Amniotic stem cell (primary cell): ENCODE data around the gene TBC1D2.
A peak's percentile ranks its signal among the peaks of the same experiment; 100 is the strongest.

Source experiments
- DNase-seq: peaks from one replicate; lab custom pipeline; 2025; lab: John Stamatoyannopoulos, UW

TBC1D2 gene

DNA sequence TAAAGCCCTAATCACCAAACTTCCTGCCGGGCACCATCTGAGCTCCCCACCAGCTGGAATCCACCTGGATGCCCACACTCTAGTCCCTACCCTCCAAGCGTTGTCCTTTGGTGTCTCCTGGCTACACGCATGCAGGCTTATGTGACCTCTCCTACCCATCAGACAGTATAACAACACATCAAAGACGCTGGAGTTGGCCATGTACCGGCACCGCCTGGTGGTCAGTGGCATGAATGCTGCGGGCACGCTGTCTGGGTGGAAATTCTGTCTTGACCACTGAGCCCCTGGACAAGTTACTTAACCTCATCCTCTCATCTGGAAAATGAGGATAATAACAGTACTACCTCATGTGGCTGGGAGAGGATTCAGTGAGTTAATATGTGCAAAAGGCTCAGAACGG lies 39.6 kb downstream of the TBC1D2 start:
- DNase-seq: no peak

DNA sequence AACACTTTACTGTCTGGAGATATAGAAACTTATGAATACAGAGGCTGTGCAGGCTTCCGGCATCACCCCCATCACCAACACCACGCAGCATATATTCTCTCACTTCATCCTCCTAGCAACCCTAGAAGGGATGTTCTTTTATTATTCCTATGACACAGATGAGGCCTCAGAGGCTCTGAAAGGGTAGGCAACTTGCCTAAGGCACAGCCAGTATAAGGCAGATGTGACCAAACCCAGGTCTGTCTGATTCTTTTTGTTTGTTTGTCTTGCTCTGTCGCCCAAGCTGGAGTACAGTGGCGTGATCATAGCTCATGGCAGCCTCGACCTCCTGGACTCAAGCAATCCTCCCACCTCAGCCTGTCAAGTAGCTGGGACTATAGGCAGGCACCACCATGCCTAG lies 40.2 kb downstream of the TBC1D2 start:
- no peak for DNase-seq

DNA sequence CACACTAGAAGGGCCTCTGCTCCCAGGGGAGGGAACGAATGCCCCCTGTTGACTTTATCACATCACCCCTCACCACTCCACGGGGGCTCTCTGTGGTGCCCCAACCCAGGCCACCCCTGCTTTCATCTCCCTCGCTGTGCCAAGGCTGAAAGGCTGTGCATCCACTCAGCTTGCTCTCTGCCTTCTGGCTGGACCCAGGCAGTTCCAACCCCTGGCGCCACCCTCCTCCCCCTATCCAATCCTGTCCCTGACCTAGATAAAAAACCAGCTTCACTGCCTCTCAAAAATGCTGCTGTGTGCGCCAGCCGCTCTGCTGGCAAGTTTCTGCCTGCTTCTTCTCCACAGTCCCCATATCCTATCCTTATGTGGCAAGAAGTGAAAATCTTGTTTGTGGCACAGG lies 40.6 kb downstream of the TBC1D2 start:
- no peak for DNase-seq

DNA sequence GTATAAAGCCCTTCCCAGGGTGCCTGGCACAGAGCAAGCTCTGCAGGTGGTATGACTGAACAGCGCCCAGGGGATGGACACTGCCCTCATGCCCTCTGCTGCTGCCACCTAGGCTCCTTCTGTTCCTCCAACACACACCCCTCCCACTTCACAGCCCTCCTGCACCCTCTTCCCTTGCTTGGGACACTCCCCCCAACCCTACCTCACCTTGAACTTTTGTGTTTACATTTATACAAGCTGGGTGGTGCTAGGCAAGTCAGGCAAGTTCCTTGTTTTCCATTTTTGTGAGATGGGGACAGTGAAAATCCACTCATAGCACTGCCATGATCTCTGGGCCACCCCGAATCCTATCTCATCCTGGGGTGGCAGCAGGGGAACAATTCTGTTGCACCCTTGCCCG lies 44.2 kb downstream of the TBC1D2 start:
- DNase-seq: no peak

DNA sequence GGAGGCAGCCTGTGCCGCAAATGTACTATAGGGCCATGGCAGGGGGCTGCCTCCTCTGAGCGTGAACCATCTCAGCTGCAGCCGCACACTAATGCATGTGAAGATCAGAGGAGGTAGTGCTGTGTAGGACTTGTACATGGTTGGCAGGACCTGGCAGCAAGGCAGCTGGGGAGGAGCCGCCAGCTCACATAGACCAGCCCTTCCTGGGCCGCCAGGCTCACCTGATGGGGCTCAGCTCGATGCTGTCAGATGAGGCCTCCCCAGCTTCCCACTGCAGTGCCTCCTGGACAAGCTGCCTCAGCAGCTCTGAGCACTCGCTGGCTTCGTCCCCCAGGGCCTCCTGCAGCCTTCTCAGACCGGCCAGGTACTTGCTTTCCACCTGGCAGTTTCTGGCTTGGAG lies 45.0 kb downstream of the TBC1D2 start:
- DNase-seq: no peak

DNA sequence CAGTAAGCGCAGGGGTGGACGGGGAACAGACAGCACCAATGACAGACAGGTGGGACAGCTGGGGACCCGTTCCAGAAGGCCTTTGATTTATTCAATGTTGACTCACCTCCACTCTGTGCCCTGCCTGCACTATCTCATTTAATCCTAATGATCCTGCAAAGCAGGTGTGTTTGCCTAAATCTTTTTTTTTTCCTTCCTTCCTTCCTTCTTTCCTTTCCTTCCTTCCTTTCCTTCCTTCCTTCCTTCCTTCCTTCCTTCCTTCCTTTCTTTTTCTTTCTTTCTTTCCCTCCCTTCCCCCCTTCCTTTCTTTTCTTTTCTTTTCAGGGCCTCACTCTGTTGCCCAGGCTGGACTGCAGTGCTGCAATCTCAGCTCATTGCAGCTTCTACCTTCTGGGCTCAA lies 45.9 kb downstream of the TBC1D2 start:
- no peak for DNase-seq

DNA sequence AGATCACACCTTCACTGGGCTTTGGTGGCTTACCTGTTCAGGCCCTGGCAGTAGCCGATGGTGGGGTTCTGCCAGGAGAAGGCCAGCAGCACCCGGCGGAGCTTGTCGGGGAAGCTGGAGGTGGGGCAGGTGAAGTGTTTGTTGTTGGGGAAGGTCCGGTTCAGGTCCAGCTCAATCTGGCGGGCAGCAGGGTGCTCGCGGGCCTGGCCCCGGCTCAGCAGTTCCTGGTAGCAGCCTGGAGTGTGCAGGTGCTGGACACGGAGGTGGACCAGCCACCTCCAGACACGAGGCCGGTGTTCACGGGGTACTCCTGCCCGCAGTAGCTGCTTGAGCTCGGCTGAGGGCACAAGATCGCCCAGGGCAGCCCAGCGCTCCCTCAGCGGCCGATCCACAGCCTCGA lies 46.8 kb downstream of the TBC1D2 start:
- DNase-seq: no peak

DNA sequence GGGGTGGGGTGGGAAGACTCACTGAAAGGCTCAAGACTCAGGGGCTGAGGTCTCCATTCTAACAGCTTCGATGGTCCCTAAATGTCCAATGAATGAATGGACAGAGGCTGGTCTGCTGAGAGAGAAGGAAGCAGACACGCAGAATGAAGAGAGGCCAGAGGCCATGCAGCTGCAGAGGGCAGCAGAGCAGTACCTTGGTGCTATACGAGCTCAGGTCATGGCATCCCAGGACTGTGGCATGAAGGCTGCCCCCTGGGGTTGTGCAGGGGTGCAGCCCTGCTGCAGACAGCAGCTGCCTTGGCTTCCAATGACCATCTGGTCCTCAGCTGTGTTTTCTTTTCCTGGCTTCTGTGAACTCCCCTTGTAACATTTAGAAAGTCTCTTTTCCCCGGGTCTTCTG lies 47.8 kb downstream of the TBC1D2 start:
- DNase-seq: no peak

DNA sequence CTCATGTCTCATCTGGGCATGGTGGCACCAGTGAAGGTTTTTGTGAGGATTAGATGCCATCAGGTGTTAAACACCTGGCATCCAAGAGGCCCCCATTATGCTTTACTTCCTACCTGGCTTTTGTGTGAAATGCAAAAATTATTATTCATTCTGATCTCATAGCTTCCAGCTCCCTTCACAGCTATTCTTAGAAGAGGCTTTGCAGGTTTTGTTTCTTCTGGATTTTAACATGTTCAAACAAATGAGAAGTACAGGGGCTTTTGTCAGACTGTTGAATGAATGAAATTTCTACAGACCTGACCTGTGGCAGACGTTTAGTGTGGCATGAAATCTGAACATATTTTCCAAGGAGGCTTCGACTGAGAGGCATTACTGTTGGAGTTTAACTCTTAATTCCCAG lies 48.7 kb downstream of the TBC1D2 start:
- DNase-seq: no peak

DNA sequence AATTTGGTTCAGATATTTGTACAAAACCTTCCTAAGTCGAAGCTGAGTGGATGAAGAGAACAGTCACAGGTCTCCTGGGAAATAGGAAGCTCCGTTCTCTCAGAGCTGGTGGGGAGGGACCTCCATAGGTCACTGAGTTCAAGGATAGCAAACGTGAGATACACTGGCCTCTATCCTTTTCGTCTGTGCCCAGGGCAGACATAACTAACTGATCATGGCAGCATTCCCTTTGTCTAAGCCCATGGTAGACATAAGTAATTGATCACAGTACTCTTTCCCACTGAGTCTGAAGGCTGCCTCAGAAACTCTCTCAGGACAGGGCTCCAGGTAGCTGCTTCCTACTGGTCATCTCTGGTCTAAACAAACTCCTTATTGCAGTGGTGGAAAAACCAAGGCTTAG lies 50.8 kb downstream of the TBC1D2 start:
- DNase-seq: no peak

DNA sequence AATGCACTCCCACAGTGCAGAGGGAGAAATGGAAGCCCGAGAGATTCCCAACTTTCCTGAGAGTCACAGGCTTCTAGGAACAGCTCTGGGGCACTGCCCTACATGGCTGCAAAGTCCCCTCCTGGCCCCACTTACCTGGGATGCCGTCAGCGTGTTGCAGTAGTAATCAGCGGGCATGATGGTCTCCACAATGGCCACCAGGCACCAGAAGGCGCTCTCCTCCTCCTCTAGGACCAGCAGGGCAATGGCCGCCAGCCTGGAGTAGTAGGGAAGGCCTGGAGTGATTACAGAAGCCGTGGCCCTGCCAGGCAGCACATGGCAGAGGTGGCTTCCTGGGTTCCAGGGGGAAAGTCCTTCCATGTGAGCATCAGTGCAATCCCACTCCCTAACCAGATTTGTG lies 52.3 kb downstream of the TBC1D2 start:
- DNase-seq: no peak

DNA sequence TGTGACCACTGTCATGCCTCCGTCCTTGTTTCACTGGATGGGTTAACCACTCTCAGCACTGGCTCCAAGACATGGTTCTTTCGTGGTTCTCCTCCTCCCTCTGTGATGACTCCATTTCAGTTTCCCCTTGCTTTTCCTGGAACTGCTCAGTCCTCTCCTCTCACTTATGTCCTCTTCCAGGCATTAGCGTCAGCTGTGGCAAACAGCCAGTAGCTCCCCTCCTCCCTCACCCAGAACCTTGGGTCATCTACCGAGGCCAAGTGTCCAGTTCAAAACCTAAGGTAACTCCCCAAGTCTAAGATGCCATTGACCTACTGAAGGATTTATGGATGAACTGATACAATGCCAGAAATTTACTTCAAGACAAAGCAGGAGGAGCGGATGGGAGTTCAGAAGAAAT lies 53.2 kb downstream of the TBC1D2 start:
- no peak for DNase-seq

DNA sequence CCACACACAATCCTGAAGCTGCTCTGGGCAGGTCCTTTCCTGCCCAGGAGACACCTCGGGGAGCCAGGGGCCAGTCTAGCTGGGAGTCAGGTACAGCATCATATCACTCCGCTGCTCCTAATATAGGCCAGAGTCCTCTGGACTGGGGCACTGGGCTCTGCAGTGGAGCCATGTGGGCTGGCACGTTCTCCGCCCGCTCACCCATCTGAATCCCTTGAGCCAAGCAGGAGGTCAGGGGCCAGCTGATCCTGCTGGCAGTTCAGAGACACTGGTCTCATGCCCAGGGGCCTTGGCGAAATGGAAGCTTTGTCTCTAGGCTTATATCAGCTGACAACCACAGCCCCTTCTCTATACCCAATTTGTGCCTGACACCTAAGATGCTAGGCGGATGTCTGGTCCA lies 53.7 kb downstream of the TBC1D2 start:
- no peak for DNase-seq

DNA sequence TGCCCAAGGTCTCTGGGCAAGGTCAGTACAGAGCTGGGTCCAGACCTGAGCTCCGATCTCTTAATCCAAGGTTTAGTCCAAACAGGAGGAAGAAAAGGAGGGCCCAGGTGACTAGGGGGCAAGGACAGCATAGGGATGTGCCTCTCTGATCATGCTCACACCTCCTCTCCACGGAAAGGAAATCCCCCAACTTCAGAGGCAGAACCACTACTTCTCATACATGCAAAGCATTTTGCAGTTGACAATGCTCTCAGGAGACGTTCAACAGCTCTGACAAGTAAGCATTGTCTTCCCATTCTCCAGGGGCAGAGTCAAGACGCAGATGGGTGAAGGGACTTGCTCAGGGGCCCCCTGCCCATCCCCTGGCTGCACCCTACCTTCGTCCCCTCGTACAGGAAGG lies 54.3 kb downstream of the TBC1D2 start:
- no peak for DNase-seq

DNA sequence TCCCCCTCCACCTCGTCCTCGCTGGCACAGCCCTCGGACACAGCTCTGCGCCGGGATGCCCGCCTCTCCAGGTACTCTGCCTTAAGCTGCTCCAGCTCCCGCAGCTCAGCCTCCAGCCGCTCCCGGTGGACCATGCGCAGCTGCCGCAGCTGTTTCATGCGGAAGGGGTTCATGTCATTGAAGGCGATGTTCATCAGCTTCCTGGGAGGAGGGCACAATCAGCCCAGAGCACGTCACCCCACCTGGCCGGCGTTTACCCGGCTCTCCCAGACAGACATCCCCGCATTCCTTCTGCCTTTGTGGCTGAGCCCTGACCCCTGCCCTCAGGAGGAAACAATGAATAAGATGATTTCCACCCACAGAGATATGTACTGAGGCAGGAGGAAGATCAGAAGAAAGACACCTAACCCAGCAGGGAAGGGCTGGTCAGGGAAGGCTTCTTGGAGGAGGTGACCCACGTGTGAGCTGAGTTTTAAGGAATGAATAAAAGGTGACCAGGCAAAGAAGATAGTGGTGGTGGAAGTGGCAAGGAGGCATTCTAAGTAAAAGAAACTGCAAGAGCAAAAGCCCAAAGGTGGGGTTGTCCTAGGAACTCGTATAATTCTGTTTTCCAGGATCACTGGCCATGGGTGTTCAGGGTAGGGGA lies 55.9 kb downstream of the TBC1D2 start:
- DNase-seq: no peak

DNA sequence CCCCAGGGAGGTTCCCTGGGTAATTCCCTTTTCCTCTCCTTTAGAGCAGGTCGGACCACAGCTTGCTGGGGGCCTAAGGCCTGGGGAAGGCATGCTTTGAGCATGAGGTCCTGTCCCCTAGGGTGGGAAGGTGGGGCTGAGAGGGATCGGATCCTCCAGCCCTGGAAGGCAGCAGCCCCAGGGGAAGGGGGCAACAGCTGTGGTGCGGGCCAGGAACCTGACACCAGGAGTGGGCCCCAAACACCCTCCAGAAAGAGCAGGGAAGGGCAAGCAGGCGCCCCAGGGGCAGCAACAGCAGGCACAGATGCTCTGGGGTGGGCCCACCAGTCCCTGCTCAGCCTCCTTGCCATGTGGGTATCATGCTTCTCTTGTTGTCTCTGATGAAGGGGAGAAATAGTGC lies 59.8 kb downstream of the TBC1D2 start:
- no peak for DNase-seq

DNA sequence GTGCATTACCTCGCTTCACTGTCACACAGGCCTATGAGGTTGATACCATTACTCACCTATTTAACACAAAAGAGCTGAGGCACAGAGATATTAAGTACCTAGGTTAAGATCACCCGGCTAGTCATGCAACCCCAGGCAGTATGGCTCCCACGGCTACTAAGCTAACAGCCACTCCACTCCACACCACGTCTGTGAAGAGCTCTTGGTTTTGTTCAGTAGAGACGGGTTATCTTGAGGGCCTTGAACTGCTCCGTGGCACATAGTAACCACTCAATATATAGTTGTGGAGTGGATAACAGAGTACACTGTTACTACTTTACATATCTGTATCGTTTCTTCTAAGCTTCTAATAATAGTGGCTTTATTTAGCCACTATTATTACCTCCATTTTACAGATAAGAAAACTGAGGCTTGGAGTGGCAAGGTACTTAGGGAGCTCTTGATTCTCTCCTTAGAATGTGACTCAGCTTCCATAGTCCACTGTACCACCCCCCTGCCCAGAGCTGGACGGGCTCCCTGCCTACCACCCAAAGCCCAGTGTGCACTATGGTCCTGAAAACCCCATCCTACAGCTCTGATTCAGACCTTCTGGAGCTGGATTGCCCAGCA lies 62.0 kb downstream of the TBC1D2 start:
- no peak for DNase-seq

DNA sequence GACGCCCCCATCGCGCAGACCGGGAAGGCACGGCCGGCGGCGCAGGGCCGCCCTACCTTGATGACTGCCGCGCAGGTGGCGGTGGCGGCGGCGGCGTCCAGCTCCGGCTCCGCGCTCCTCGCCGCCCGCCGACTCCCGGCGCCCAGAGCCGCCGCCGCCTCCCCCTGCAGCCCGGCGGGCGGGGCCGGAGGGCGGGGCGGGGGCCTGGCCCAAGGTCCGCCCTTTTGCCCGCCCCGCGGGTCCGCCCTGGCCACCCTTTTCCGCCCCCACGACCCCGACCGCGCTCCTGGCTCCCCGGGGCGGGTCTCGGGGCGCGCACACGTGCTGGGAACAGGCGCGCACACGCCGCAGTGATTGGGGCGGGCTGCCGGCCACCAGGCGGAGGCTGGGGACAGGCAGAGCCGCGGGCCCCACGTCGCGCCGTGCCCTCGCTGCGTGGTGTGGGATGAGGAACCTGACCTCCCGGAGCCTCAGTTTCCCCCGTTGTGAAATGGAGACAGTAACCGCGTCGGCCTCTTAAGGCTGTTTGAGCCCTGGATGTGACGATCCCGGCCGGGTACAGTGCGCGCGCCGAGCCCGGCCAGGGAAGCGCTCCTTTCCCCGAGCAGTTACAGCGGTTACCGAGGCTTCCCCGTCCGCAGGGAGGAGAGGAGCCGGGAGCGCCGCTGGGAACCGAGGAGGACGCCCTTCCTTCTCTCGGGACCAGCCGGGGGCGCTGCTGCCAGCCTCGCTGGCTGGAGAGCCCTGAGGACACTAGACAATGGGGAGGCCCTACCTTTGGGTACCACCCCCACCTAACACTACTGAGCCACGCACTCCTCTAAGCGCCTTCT lies 62.7 kb downstream of the TBC1D2 start, which contains the start of gene CORO2A:
Gene CORO2A, minus strand, starts transcription at position 135 of the 833 bp plus-strand sequence. CDS start 34,977 bp downstream, outside the sequence.
- DNase-seq: peak; percentile 23

DNA sequence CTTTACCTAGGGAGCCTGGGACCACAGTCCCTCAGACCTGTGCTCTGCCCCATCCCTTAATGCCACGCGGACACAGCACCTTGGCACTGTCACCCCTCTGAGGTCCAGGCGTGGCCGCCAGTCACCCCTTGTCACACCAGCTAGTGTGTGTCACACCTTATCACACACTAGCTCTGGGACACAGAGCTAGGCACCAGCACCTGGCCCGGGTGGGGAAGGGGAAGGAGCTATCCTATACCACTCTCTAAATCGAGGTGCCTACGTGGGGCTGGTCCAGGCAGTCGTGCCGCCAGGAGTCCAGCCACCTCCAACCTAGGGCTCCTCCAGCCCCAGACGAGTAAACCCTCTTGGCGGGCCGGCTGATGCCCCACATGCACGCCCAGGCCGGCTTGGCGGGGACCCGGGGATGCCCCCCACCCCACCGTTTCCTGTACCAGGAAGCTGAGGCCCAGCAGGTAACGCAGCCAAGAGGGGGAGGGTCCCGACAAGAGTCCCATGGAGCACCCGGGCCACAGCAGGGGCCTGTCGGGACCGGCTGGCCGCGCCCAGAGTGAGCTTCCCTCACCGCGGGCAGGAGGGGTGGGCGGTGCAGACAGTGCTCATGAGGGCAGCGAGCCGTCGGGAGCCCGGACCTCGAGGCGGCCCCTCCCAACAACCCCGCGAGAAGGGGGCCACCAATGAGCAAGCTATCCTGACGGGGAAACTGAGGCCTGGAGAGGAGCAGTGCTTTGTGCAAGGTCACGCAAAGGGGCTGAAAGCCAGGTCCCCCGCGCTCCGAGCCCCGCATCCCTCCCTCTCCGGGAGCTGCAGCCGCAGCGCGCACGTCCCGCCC lies 63.6 kb downstream of the TBC1D2 start:
- DNase-seq: no peak

DNA sequence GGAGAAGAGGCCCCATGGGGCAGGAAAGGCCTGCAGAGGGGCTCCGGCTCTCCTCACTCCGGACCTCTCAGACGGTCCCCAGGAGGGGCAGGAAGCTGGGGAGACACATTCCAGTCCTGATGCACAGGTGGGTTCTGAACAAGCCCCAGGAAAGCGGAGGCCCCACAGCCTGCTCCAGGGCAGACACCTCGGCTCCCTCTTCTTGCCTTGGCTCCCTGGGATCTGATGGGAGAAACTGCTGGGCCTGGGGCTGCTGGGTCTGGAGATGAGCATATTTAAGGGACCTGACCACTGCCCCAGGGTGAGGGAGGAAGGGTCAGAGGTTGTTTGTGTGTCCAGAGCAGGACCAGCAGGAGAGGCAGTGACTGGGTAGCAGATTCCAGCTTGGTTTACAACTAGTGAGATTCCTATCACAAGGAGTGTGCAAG lies 64.3 kb downstream of the TBC1D2 start:
- no peak for DNase-seq

DNA sequence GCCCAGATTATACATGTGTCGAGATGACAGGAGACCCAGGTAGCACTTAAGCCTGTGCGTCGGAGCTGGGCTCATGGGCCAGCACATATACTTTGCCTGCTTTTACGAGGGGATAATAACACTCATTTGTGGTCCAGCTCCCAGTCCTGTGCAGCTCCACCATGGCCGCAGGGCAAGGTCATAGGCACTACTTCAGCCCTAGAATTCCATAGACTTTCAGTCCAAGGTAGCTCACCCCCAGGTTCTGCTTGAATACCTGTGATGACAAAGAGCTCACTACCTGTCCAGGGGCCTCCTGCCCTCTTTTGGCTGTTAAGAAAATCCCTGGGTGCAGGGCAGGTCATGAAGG lies 64.7 kb downstream of the TBC1D2 start:
- no peak for DNase-seq

DNA sequence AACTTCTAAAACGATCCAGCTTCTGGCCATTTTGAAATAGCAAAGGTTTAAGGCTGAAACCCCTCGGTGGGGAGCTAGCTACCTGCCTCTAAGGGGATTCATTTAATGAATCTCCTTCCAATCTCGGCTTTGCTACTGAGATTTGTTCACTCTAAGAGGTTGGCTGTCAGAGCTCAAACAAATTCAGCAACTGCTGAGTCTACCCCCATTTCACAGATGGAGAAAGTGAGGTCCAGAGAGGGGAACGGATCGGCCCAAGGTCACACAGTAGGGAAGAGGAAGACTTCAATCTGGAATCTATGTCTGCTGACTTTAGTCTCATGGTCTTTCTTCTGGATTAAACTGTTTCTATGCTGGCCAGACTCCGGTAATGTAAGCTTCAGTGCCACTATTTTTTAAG lies 66.0 kb downstream of the TBC1D2 start:
- no peak for DNase-seq
